K562 treated with DMSO at 1 percent for 24 hours (cell line): ENCODE measurements around the gene KCTD14. TPM values are rescaled to one million over a fixed set of nuclear protein-coding genes. Genes with fewer than 3 reads are reported as not detected.

ENCODE experiments used
- total RNA-seq: library from RNA; unstranded; fragments of 300-600 nt; gene quantifications from 2 replicates; pipeline ENCODE4 v1.2.3, GENCODE V29; 2022; ENCODE audit warnings: low read depth; ENCODE audit not compliant: insufficient read depth

KCTD14 gene, protein sequence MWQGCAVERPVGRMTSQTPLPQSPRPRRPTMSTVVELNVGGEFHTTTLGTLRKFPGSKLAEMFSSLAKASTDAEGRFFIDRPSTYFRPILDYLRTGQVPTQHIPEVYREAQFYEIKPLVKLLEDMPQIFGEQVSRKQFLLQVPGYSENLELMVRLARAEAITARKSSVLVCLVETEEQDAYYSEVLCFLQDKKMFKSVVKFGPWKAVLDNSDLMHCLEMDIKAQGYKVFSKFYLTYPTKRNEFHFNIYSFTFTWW
- total RNA-seq = 0.54 TPM in 1 of 2 replicates, not detected in the other

DNA sequence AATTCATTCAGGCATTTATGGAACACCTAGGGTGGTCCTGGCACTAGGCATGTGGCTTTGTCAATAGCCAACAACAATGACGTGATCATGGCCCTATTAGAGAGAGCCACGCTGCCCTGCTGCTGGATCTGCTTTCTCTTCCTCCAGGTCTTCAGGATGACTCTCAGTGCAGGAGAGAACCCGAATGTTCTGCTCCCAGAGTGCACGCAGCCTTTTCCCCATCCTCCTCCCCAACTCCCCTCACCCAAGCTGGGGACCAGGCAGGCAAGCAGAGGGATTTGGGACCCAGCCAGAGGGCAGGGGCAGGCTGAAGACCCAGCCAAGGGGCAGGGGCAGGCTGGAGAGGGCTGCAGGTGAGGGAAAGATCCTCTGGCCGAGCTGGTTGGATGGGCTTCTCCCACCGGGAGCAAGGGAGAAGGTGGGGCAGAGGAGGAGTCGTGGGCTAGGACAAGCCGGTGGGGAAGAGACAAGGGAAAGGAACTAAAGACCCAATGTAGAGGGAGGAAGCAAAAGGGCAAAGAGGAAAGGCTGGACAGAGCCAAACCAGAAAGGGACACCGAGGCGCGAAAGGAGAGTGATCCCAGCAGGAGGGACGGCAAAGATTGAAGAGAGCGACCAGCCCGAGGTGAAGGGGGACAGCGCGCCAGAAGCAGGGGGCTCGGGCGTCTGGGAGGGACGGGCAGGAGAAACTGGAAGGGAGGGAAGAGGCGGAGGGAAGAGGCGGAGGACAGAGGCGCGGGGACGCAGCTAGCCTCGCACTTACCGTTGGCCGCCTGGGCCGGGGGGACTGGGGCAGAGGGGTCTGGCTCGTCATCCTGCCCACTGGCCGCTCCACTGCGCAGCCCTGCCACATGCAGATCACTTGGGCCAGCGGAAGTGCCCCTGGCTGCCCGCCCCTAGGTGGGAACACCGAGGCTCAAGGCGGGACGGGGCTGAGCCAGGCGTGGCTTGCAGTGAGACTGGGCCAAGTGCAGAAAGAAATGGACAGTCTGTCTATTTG lies at the start of gene KCTD14:
Gene KCTD14 (minus strand): TSS at position 880 of the 1,000 bp plus-strand sequence. CDS start 27 bp downstream, at position 853.

DNA sequence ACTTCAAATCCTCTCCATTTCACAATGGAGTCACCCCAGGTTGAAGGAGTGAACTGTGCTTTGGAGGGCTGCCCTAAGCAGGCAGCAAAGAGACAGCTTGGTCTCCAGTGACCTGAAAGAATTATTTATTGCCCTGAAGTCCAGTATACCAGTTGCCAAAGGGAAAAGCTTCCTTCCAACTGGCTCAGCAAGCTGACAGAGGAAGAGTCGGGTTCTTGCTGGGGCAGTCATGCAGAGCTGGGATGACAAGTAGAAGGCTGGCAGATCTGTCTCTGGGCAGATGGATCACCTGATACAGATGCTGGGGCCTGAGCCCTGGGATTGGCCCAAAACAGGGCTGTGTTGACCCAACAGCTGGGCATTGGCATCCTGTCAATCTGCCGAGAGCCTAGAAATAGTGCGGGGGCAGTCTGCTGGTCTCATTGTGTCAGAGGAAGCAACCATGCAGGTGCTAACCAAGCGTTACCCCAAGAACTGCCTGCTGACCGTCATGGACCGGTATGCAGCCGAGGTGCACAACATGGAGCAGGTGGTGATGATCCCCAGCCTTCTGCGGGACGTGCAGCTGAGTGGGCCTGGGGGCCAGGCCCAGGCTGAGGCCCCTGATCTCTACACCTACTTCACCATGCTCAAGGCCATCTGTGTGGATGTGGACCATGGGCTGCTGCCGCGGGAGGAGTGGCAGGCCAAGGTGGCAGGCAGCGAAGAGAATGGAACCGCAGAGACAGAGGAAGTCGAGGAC lies 40.5 kb upstream of the KCTD14 start, which contains the start of gene THRSP:
Gene THRSP (plus strand): TSS at position 422 of the 742 bp plus-strand sequence. CDS start 21 bp downstream, at position 443.

DNA sequence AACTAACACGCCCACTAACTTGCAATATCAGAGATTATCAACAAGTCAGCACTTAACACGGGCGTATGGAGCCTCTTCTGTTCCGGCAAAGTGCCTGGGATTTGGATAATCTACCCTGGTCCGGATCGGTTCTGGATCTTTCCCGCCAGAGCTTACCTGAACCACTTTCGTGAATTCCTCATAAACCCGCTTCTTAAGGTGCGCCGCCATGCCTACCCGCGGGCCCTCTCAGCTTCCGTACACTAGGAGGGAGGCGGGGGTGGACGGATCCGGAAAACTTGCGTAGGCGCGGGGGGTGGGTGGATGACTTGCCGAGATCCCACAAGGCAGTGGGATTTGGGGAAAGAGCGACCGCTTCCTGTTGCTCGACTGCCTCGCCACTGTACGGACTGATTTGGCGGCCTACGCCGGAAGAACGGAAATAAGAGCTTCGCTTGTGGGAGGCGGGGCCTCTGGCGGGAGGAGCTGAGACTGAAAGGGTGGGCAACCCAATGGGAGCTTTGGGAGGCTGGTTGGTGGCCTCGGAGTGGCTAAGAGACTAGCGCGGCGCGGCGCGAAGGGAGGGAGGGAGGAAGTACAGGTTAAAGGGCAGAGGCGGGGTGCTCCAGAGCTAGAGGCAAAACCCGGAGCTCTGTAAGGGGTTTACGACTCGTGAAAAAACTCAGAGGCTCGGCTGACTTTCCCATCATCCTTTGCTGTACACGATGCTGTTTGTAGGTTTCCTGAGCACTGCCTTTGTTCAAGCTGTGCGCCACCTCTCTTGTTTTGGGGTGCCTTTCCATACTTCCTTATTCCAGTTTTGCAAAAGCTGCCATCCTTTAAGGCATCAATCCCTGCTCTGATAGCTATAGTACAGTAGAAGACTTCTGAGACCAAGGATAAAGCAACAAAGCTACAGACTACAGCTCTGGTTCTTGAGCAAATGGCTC lies 28.4 kb downstream of the KCTD14 start, which contains the start of gene INTS4:
Gene INTS4 (minus strand): TSS at position 235 of the 929 bp plus-strand sequence. CDS start 25 bp downstream, at position 210.

Other genes with a start within 250 kb of the KCTD14 start
- gene RSF1, start 202.6 kb downstream of the KCTD14 start, total RNA-seq = 35.9 and 37.0 TPM in 2 replicates
- gene AAMDC, start 202.1 kb downstream of the KCTD14 start, total RNA-seq = 63.1 and 84.7 TPM in 2 replicates
- gene INTS4, start 28.6 kb downstream of the KCTD14 start, total RNA-seq = 26.4 and 26.9 TPM in 2 replicates
- gene THRSP, start 40.6 kb upstream of the KCTD14 start, total RNA-seq = 1.5 and 1.6 TPM in 2 replicates
- 597 and 629 TPM in 2 replicates for gene NDUFC2, start 56.6 kb upstream of the KCTD14 start, total RNA-seq
- 22.1 and 28.7 TPM in 2 replicates for gene ALG8, start 116.3 kb upstream of the KCTD14 start, total RNA-seq
- 9.1 and 9.9 TPM in 2 replicates for gene KCTD21, start 165.3 kb upstream of the KCTD14 start, total RNA-seq
- gene USP35, start 165.6 kb upstream of the KCTD14 start, total RNA-seq = 8.9 and 9.9 TPM in 2 replicates